ENCODE data around the gene NEK5. TPM values are rescaled to one million over a fixed set of nuclear protein-coding genes. Genes with fewer than 3 reads are reported as not detected.

Gene NEK5
- total and polyA plus RNA-seq, 2 of the 8 experiments (the other 6 are each of a cell fraction or from before 2014, with no cell fraction given) = 0.12 to 0.35 TPM

DNA sequence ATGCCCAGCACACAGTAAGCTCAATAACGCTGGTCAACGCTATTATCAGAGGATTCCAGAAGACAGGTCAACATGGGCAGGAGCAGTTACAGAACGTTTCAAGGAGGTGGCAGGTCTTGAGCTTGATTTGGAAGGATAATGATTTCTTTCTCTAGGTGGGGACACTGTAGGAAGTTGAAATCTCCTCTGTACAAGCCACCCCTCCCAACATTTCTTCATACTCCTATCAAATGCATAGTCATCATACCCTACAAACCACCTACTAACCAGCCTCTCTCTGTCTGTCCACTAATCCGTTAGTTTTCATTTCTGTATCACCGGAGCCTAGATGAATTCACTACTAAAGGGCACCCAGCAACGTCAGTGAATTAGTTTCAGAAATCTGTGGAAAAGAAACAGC is 118.9 kb downstream of the NEK5 start:
- peaks cover 0 to 6% of the 10 kb centered on the region in 2 experiments for H4K20me1 ChIP-seq (replicated peaks in 1 of 2; ENCODE audit: control insufficient read depth in 1 of 2, insufficient read depth in 2 of 2, low read length in 2 of 2)
- peaks cover 0 to 29% of the 10 kb centered on the region in 2 experiments; a peak in 2 of 4 replicates for H3K79me2 ChIP-seq (ENCODE audit: control insufficient read depth in 1 of 2, insufficient read depth in 2 of 2, low read length in 2 of 2)
- no peak overlapping the region for H4K91ac ChIP-seq (replicated peaks; ENCODE audit: insufficient read length, low read length)
- H3K23me2 ChIP-seq (ENCODE audit: low read depth, low read length) = peaks cover 8% of the 10 kb centered on the region
- peaks cover 2 to 21% (median 13%) of the 10 kb centered on the region in 4 experiments for H3K27me3 ChIP-seq (replicated peaks in 1 of 4; ENCODE audit: control insufficient read depth in 3 of 4, extremely low read depth in 1 of 4, insufficient read depth in 3 of 4, low read length in 3 of 4)
- no peak overlapping the region; a peak in 1 of 8 replicates for H3K4me3 ChIP-seq (ENCODE audit: extremely low read depth in 1 of 4, insufficient read depth in 2 of 4, low read depth in 3 of 4, low read length in 4 of 4)
- H2BK5ac ChIP-seq (ENCODE audit: low read depth, low read length) = no peak overlapping the region
- 76% methylated on average over 6 of the region's 6 CpGs; no CpG with 5 or more reads in 1 of the 2 experiments for WGBS, 2 experiments (ENCODE audit: extremely low coverage in 1 of 2, insufficient coverage in 1 of 2, insufficient read length in 1 of 2, insufficient replicate concordance in 2 of 2, low coverage in 1 of 2, low lambda C conversion rate in 2 of 2, missing lambda C conversion rate in 1 of 2)
- H3K56ac ChIP-seq (replicated peaks; ENCODE audit: insufficient read length, low read depth, low read length) = no peak overlapping the region
- H3K9me3 ChIP-seq (ENCODE audit: insufficient read depth in 2 of 2, low read depth in 1 of 2, low read length in 1 of 2) = no peaks in the 10 kb centered on the region
- no peak overlapping the region for H2AFZ ChIP-seq (ENCODE audit: low read length)
- FAIRE-seq = no peak
- no peak overlapping the region for H2BK15ac ChIP-seq (ENCODE audit: low read length)
- H3K18ac ChIP-seq (ENCODE audit: extremely low read depth, low read length) = no peak overlapping the region
- no peak overlapping the region for H4K8ac ChIP-seq (ENCODE audit: extremely low read depth, insufficient read depth, low read length)
- no peaks in the 10 kb centered on the region; the same call in 1 of the 2 replicates for H3K79me1 ChIP-seq (ENCODE audit: low read depth, low read length)
- no peaks in the 10 kb centered on the region; a peak in 1 of 7 replicates for H3K4me1 ChIP-seq (replicated peaks in 1 of 4; ENCODE audit: control insufficient read depth in 3 of 4, insufficient read depth in 4 of 4, low read length in 3 of 4)
- H3K27ac ChIP-seq (ENCODE audit: low read depth, low read length) = no peak overlapping the region
- H2BK120ac ChIP-seq (replicated peaks; ENCODE audit: low read depth, low read length) = no peak overlapping the region
- no peak overlapping the region for H3K9ac ChIP-seq (replicated peaks in 1 of 4; ENCODE audit: extremely low read depth in 1 of 4, low read depth in 3 of 4, low read length in 3 of 4)
- CTCF ChIA-PET (ENCODE audit: partially characterized antibody) = interaction anchor here (0.8 to 2.2 kb wide), 4 partner anchors 10 to 26 kb away, joined by 3 to 9 read pairs (median 4); no protein-coding TSS in a partner anchor
- no peak for TF ChIP-seq EZH2 (IDR thresholded peaks at IDR 0.05; ENCODE audit: low read depth, low read length, severe bottlenecking)
- no peak for TF ChIP-seq JUND (IDR thresholded peaks at IDR 0.05; ENCODE audit: low read length)
- TF ChIP-seq ZNF274 (IDR thresholded peaks at IDR 0.05; ENCODE audit: borderline replicate concordance, extremely low read depth, low read length) = no peak
- TF ChIP-seq, protein P1, sequence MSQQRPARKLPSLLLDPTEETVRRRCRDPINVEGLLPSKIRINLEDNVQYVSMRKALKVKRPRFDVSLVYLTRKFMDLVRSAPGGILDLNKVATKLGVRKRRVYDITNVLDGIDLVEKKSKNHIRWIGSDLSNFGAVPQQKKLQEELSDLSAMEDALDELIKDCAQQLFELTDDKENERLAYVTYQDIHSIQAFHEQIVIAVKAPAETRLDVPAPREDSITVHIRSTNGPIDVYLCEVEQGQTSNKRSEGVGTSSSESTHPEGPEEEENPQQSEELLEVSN (IDR thresholded peaks at IDR 0.05) = no peak
- TF ChIP-seq, protein P2, sequence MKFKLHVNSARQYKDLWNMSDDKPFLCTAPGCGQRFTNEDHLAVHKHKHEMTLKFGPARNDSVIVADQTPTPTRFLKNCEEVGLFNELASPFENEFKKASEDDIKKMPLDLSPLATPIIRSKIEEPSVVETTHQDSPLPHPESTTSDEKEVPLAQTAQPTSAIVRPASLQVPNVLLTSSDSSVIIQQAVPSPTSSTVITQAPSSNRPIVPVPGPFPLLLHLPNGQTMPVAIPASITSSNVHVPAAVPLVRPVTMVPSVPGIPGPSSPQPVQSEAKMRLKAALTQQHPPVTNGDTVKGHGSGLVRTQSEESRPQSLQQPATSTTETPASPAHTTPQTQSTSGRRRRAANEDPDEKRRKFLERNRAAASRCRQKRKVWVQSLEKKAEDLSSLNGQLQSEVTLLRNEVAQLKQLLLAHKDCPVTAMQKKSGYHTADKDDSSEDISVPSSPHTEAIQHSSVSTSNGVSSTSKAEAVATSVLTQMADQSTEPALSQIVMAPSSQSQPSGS (IDR thresholded peaks at IDR 0.05; ENCODE audit: low read length) = no peak
- TF ChIP-seq RNF2 (IDR thresholded peaks at IDR 0.05; ENCODE audit: borderline replicate concordance, low read depth, low read length, missing control alignments, poor library complexity, severe bottlenecking) = no peak
- no peak for TF ChIP-seq EP300 (IDR thresholded peaks at IDR 0.05; ENCODE audit: borderline replicate concordance in 1 of 2, low read depth in 2 of 2, low read length in 2 of 2)
- no peak for TF ChIP-seq RFX5 (IDR thresholded peaks at IDR 0.05; ENCODE audit: borderline replicate concordance, low read depth, low read length)
- no peak for TF ChIP-seq SP1 (IDR thresholded peaks at IDR 0.05; ENCODE audit: low read depth, low read length)
- TF ChIP-seq POLR2AphosphoS5 (IDR thresholded peaks at IDR 0.05; ENCODE audit: low read depth, low read length) = no peak
- TF ChIP-seq POU5F1 (IDR thresholded peaks at IDR 0.05; ENCODE audit: low read depth, low read length) = no peak
- POLR2A ChIA-PET (ENCODE audit: partially characterized antibody) = no interaction called here
- H3K23ac ChIP-seq (ENCODE audit: insufficient read length) = no peak overlapping the region
- no peak for DNase-seq (ENCODE audit: low read depth in 1 of 2, low spot score in 2 of 2)
- no peak overlapping the region for H2AK5ac ChIP-seq (ENCODE audit: low read depth, low read length)
- H3K14ac ChIP-seq (ENCODE audit: insufficient read length) = no peak overlapping the region
- no peak overlapping the region for H3K4ac ChIP-seq (replicated peaks; ENCODE audit: insufficient read length, low read depth, low read length)
- H2BK20ac ChIP-seq (ENCODE audit: low read length) = no peak overlapping the region
- no peak overlapping the region; a peak in 1 of 4 replicates for H3K4me2 ChIP-seq (ENCODE audit: insufficient read depth in 1 of 2, low read depth in 2 of 2, low read length in 2 of 2)
- H2BK12ac ChIP-seq (ENCODE audit: low read depth, low read length) = no peak overlapping the region
- H4K5ac ChIP-seq (ENCODE audit: insufficient read length, low read depth, low read length) = no peak overlapping the region
- no peaks in the 10 kb centered on the region for H3K36me3 ChIP-seq (ENCODE audit: control insufficient read depth in 2 of 4, insufficient read depth in 4 of 4, low read length in 3 of 4)

Data from H1 (cell line).